Measurements from ENCODE around the gene TOM1L2. TPM values are rescaled to one million over a fixed set of nuclear protein-coding genes. Genes with fewer than 3 reads are reported as not detected.

Gene TOM1L2
- total RNA-seq, 4 donors from 2014 or later = 17.5 to 44.6 (median 27.1) TPM

DNA sequence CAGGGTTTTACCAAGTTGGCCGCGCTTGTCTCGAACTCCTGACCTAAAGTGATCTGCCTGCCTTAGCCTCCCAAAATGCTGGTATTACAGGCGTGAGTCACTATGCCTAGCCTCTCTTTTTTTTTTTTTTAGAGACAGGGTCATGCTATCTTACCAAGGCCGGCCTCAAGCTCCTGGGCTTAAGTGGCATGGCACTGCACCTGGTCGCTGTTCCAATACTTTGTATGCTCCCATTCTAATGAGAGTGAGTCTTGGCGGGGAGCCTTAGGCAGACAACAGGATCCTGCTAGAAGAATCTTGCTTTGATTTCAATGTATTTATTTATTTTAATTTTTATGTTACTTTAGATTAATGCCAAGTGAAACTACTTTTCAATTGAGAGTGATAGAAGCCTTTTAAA, 21.9 kb downstream of the TOM1L2 start:
- TF ChIP-seq, protein P1, sequence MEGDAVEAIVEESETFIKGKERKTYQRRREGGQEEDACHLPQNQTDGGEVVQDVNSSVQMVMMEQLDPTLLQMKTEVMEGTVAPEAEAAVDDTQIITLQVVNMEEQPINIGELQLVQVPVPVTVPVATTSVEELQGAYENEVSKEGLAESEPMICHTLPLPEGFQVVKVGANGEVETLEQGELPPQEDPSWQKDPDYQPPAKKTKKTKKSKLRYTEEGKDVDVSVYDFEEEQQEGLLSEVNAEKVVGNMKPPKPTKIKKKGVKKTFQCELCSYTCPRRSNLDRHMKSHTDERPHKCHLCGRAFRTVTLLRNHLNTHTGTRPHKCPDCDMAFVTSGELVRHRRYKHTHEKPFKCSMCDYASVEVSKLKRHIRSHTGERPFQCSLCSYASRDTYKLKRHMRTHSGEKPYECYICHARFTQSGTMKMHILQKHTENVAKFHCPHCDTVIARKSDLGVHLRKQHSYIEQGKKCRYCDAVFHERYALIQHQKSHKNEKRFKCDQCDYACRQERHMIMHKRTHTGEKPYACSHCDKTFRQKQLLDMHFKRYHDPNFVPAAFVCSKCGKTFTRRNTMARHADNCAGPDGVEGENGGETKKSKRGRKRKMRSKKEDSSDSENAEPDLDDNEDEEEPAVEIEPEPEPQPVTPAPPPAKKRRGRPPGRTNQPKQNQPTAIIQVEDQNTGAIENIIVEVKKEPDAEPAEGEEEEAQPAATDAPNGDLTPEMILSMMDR (IDR thresholded peaks at IDR 0.05; ENCODE audit: low read depth) = no peak

DNA sequence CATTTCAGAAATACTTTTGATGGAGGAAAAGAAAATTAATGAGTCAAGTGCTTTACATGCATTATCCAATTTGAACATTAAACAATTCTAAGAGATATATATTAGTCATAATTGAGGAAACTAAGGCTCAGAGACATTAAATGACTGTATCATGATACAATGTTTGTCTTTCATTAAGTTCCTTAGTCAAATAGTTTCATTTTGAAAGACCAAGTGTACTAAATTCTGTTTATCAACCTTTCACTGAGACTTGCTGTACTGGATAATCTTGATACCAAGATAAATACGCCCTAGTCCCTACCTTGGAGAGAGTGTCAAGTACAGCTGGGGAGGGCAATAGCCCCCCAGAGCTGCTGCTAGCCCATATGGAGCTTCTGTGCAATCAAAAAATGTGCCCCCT, 24.2 kb downstream of the TOM1L2 start:
- TF ChIP-seq, protein P1 (IDR thresholded peaks at IDR 0.05; ENCODE audit: low read depth) = no peak

DNA sequence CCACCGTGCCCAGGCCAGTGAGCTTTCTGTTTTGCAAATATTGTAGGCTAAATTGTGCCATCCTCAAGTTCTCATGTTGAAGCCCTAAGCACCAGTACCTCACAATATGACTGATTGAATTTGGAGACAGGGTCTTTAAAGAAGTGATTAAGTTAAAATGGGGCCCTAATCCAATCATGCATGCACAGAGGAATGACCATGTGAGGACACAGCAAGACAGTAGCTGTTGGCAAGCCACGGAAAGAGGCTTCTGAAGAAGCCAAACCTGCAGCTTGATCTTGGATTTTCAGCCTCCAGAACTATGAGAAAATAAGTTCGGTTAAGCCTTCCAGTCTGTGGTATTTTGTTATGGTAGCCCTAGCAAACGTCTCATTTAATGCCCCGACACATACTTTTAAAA, 24.9 kb downstream of the TOM1L2 start:
- TF ChIP-seq, protein P1 (IDR thresholded peaks at IDR 0.05; ENCODE audit: low read depth) = no peak

DNA sequence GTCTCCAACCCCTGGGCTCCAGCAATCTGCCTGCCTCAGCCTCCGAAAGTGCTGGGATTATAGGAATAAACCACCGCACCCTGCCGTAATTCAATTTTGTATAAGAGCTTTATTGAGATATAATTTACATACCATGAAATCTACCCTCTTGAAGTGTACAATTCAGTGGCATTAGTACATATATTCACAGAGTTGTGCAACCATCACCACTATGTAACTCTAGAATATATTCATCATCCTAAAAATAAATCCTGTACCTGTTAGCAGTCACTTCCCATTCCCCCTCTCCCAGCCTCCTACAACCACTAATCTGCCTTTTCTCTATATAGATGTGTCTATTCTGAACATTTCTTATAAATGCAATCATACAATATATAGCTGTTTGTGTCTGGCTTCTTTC, 26.1 kb downstream of the TOM1L2 start:
- TF ChIP-seq, protein P1 (IDR thresholded peaks at IDR 0.05; ENCODE audit: low read depth) = no peak

DNA sequence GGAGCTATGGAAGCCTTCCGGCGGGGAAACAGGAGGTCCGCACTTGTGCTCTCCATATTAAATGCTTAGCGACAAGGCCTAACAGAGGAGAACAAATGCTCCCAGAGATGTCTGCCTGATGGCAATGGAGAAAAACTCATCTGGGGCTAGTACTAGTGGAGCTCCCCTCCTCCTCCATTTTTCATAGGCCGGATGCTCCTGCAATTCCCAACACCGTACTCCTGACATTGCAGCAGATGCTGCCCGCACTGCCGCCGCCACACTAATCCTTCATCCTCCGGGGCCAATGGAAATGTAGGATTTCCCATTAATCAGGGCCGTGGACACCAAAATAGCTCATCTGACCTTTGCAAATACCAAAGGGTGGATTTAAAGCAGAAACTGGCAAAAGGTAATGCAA, 27.5 kb downstream of the TOM1L2 start:
- TF ChIP-seq, protein P1 (IDR thresholded peaks at IDR 0.05; ENCODE audit: low read depth) = no peak

DNA sequence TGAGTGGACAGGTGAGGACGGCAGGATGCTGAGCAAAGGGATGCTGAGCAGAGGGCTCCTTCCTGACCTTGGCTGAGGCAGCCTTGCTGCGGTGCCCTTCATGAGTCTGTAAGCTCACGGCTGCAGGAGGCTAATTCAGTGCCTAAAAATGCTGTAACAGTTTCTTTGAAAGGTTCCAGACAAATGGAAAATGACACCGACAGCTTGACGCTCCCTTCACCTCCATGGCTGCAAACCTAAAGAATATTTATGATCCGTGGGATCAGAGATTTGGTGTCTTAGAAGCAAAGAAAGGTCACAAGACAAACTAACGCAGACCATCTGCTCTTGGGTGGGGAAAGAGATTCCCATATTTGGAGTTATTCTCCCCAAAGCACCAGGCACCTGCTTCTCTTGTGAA, 28.0 kb downstream of the TOM1L2 start:
- TF ChIP-seq, protein P1 (IDR thresholded peaks at IDR 0.05; ENCODE audit: low read depth) = no peak

DNA sequence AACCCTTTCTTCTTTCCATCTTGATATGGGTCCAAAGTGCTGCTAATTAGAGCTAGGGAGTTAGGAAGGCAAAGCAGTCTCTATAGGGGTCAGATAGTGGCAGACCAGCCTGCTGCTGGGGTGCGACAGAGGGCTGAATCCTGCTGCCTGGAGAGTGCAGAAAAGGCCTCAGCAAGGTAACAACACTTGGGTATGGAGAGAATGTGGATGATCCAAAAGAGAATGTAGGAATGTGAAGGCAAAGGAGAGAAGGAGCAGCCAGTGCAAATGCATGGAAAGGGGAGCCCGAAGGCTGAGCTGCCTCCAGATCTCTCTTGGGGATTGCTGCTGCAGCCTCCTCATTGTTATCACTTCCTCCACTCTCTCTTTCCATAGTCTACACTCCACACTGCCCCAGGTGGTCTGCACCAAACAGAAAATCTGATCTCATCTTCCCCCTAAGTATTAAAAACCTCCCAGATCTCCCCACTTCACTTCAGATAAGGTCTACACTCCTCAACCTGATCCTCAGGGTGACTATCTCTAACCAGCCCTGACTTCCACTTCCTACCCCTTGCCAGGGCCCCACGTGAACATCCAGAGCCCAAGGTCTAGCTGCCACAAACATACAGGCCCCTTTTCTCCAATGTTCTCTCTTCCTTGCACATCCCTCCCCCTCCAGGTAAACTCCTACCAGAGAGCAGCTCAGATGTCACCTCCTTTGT, 28.8 kb downstream of the TOM1L2 start:
- TF ChIP-seq, protein P1 (IDR thresholded peaks at IDR 0.05; ENCODE audit: low read depth) = no peak

All from subcutaneous adipose tissue (tissue), 4 donors.